GM19099 (cell line): Measurements from ENCODE around the gene FYB1.

Experiments
- POLR2A ChIP-seq: IDR thresholded peaks from 3 replicates; pipeline ENCODE4 v1.6.1; 2011; ENCODE audit warnings: low read depth; ENCODE audit not compliant: insufficient read length; ENCODE audit errors: extremely low read depth

The FYB1 gene

DNA sequence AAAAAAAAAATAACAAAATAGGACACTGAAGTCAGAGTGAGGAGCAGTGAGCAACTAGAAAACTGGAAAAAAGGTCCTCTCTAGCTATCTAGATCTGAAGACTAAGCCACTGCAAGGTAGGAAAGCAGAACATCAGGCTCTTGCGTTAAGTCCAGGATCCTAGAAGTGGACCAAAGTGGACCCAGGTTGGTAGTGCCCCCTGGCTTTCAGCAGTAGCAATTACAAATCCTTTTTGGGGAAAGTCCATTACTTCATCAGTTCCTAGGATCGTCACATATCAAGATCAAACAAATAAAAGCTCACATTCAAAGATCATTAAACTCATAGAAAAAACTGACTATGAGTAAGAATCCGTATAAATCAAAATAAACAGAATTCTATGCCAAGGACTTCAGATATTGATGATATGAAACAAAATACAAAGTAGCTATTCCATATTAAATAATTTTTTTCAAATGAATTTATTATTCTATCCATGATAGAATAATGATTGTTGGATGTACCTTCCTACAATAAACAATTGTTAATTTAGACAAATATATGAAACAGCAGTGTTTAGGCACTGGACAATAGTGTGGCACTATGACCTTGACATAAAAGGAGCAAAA, 138.7 kb downstream of the FYB1 start:
- TF ChIP-seq POLR2A: no peak

- no peak for TF ChIP-seq POLR2A
Measured at GRCh38 chr5:39080168-39080567, 139.2 kb downstream of the FYB1 start.

GRCh38 chr5:39079147-39079546, 140.2 kb downstream of the FYB1 start:
- no peak for TF ChIP-seq POLR2A

GRCh38 chr5:39076757-39077728, 142.3 kb downstream of the FYB1 start:
- TF ChIP-seq POLR2A: no peak

GRCh38 chr5:39076101-39076756, 143.1 kb downstream of the FYB1 start:
- no peak for TF ChIP-seq POLR2A

DNA sequence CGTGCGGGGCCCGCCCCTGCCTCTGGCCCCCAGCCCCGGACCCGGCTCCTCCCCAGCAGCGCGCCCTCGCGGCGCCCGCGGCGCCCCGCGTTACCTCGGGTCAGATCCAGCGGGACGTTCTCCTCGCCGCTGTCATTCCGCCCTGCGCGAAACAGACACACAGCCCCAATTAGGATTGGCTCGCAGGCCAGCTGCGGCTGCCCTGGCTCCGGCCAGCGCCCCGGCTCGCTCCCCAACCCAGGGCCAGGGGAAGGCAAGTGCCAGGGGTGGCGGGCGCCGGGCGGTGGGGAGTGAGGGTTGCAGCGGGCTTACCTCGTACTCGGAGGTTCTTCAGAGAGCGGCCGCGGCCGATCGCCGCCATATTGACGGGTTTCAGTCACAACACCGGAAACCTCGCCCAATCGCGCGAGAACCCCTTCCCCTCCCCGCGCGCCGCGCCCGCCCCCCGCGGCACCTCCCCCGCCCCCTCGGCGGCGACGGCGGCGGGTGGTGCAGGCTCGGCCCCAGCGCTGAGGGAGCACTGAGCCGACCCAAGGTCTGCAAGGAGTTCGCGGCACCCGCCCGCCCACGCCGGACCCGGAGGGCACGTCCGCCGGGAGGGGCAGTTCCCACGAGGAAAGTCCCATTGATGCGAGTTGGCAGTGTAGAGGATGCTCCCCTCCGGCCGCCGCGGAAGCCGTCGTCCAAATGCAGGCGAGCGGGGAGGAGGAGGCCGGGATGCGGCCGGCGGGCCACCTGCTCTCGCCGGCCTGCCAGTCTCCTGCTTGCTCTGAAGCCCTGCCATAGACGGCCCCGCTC, 145.1 kb downstream of the FYB1 start, which contains the start of gene RICTOR:
TSS of gene RICTOR (minus strand) at position 383 of the 798 bp plus-strand sequence. CDS start at position 361, 22 bp downstream.
- TF ChIP-seq POLR2A: peak; percentile 82

GRCh38 chr5:39073767-39074016, 145.7 kb downstream of the FYB1 start:
- no peak for TF ChIP-seq POLR2A

GRCh38 chr5:39072925-39073766, 146.2 kb downstream of the FYB1 start:
- peak; percentile 54 for TF ChIP-seq POLR2A

GRCh38 chr5:39068099-39068498, 151.3 kb downstream of the FYB1 start:
- no peak for TF ChIP-seq POLR2A

DNA sequence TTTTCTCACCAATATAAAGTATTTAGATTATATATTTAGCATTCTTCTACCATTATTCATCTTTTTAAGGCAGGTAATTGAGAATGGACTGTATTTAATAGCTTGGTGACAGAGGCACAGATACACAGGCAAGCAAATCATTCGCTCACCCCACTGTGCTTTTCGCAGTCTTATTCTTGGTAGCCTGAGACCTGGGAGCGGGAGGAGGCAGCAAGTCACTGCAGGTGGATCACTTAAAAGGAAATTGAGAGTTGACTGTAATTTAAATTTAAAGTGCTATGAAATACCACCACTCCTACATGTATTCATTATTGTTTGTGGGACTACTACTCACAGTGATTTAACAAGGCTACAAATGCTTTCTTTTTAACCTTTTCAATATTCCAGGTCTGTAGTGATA, 154.9 kb downstream of the FYB1 start:
- no peak for TF ChIP-seq POLR2A

- no peak for TF ChIP-seq POLR2A
Measured at GRCh38 chr5:39063037-39063436, 156.3 kb downstream of the FYB1 start.

DNA sequence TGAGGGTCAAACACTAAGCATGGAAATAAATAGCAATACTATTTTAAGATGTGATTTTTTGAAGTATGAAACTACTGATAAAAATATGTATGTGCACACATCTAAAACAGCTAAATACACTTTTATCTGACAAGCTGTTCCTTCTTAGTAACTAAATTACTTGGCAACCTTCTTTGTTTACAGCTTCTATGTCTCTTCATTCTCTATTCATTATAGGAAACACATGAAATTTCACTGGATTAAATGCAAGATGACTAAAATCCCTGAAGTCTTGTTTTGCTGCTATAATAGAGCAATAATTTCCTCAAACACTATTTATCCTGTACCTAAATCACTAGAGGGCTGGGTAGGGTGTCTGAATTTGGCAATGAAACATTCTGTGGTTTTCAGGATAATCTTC, 156.8 kb downstream of the FYB1 start:
- TF ChIP-seq POLR2A: no peak

DNA sequence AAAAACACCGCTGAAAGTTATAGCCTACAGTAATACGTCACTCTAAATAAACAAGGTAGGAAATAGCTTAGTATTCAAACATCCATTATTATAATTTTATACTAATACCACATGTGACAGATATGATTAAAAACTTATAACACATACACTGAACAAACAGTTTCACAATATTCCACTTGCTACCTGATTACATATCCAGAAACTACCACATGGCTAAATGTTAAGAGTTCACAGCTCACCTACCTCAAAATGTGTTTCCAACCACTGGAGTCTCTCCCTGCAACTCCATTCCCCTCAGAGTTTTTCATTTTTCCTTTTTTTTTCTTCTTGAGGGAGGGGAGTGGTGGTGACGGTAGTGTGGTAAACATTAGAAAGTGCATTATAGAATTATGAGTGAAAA, 157.3 kb downstream of the FYB1 start:
- no peak for TF ChIP-seq POLR2A

GRCh38 chr5:39059064-39059463, 160.3 kb downstream of the FYB1 start:
- no peak for TF ChIP-seq POLR2A
